ENCODE measurements around the gene SLC4A2. TPM values are rescaled to one million over a fixed set of nuclear protein-coding genes. Genes with fewer than 3 reads are reported as not detected.

The SLC4A2 gene
- total and polyA plus RNA-seq, 2 of the 8 experiments (the other 6 are each of a cell fraction or from before 2014, with no cell fraction given), result 72.6 to 147 TPM

GRCh38 chr7:151061213-151062110 lies 2.1 kb downstream of the SLC4A2 start (continued):
- no peak for TF ChIP-seq GABPA (IDR thresholded peaks at IDR 0.05; ENCODE audit: borderline replicate concordance, insufficient read depth, low read length)
- no peak for TF ChIP-seq USF2 (IDR thresholded peaks at IDR 0.05; ENCODE audit: low read length)
- TF ChIP-seq TAF7 (optimal IDR thresholded peaks at IDR 0.05; ENCODE audit: borderline replicate concordance, low read depth, low read length), result no peak
- no peak for TF ChIP-seq EGR1 (IDR thresholded peaks at IDR 0.05; ENCODE audit: borderline replicate concordance, low read depth, low read length)
- TF ChIP-seq EP300 (IDR thresholded peaks at IDR 0.05; ENCODE audit: borderline replicate concordance in 1 of 2, low read depth in 2 of 2, low read length in 2 of 2), result no peak

All from H1 (cell line).